Astrocyte of the cerebellum (primary cell): ENCODE measurements around the gene ANKRD39.

ENCODE experiments used
- DNase-seq: peaks from one replicate; pipeline ENCODE4 v3.0.0-alpha.2; 2011; ENCODE audit warnings: low read depth
- H3K4me3 ChIP-seq: 2 replicates; pipeline ENCODE4 v1.5.1; 2011; ENCODE audit warnings: mild to moderate bottlenecking, low read depth, low read length, moderate library complexity
- in situ Hi-C: cut with HindIII; loops from 2 replicates; pipeline ENCODE4 v1.10.0; 2017; ENCODE audit warnings: low sequenced_read_pairs
- TF ChIP-seq, protein P1 (sequence below): IDR thresholded peaks from 2 replicates; pipeline ENCODE4 v1.5.1; 2012; ENCODE audit warnings: low read length, low read depth, moderate library complexity, mild to moderate bottlenecking; ENCODE audit errors: missing control alignments

Gene ANKRD39

DNA sequence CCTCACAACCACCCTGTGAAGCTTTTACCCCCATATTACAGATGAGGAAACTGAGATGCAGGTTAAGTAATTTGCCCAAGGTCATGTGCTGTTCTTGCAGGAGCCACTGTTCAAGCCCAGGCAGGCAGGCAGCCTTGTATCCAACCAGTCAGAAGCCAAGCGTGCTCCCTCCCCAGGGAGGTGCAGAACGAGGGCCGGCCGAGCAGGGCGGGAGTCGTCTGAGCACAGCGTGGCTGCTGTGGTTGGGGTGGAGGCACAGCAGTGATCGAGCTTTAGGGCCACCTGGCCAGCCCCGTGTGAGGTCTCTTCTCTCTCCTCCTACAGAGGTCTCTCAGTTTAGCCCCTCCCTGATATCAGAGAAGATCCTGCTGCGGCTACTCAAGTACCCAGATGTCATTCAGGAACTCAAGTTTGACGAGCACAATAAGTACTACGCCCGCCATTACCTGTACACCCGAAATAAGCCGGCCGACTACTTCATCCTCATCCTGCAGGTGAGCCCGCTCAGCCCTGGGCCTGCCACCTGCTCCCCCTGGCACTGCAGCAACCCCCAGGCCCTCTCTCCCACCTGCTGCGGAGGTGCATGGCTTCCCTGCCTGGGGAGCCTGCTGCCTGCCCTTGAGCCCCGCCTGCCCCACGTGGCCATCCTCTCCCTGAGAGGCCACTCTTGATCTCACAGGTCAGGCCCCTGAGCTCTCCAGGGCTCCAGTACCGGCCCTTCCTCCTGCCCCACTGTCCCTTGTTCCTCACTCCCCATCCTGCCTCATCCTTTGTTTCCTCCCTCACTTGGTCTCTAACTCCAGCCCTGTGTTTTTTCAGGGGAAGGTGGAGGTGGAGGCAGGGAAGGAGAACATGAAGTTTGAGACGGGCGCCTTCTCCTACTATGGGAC, 58.8 kb downstream of the ANKRD39 start:
- TF ChIP-seq, protein P1, sequence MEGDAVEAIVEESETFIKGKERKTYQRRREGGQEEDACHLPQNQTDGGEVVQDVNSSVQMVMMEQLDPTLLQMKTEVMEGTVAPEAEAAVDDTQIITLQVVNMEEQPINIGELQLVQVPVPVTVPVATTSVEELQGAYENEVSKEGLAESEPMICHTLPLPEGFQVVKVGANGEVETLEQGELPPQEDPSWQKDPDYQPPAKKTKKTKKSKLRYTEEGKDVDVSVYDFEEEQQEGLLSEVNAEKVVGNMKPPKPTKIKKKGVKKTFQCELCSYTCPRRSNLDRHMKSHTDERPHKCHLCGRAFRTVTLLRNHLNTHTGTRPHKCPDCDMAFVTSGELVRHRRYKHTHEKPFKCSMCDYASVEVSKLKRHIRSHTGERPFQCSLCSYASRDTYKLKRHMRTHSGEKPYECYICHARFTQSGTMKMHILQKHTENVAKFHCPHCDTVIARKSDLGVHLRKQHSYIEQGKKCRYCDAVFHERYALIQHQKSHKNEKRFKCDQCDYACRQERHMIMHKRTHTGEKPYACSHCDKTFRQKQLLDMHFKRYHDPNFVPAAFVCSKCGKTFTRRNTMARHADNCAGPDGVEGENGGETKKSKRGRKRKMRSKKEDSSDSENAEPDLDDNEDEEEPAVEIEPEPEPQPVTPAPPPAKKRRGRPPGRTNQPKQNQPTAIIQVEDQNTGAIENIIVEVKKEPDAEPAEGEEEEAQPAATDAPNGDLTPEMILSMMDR, result no peak
- no peak for DNase-seq
- in situ Hi-C loops, result no loop called here
- no peak overlapping the region for H3K4me3 ChIP-seq
